Stomach (tissue), 9 donors: ENCODE measurements around the gene JAK1. TPM values are rescaled to one million over a fixed set of nuclear protein-coding genes. Genes with fewer than 3 reads are reported as not detected.

ENCODE experiments used
- DNase-seq, 2 donors: peaks; one replicate each; pipeline versions ENCODE4 v3.0.0 to v3.0.0-alpha.2; 2013 to 2019
- H3K27ac ChIP-seq, 5 donors: fragments of 200-600 bp in 4 of 5; sonication (generic) in 4 of 5; one replicate each; pipeline ENCODE4 v1.5.1; 2013 to 2019; ENCODE audit warnings: mild to moderate bottlenecking in 1 of 5, moderate library complexity in 1 of 5
- H3K27me3 ChIP-seq, 3 donors: fragments of 200-600 bp; sonication (generic); one replicate each; pipeline ENCODE4 v1.5.1; 2017 to 2019; ENCODE audit warnings: mixed run types in 1 of 3
- H3K36me3 ChIP-seq, 4 donors: fragments of 200-600 bp; sonication (generic); 1 replicate in 3 of 4; 2 replicates in 1 of 4; pipeline ENCODE4 v1.5.1; 2016 to 2019
- H3K4me1 ChIP-seq, 4 donors: fragments of 200-600 bp; sonication (generic); one replicate each; pipeline ENCODE4 v1.5.1; 2016 to 2019
- H3K4me3 ChIP-seq, 4 donors: fragments of 200-600 bp; sonication (generic) in 3 of 4; one replicate each; pipeline ENCODE4 v1.5.1; 2016 to 2019; ENCODE audit warnings: mild to moderate bottlenecking in 1 of 4
- H3K9me3 ChIP-seq, 4 donors: fragments of 200-600 bp; sonication (generic); one replicate each; pipeline ENCODE4 v1.5.1; 2016 to 2019
- CTCF ChIP-seq, 7 experiments: fragments of 450-650 bp in 4 of 7; fragments of 200-600 bp in 3 of 7; sonication (generic) in 3 of 7; IDR thresholded peaks; one replicate each; pipeline ENCODE4 v1.5.1; 2016 to 2019; ENCODE audit warnings: antibody characterized with exemption in 7 of 7, control low read depth in 2 of 7, mild to moderate bottlenecking in 1 of 7
- EP300 ChIP-seq: sonication (generic); formaldehyde crosslinking; IDR thresholded peaks from one replicate; pipeline ENCODE4 v1.6.1; 2017; ENCODE audit warnings: antibody characterized with exemption
- POLR2A ChIP-seq, 4 donors: fragments of 450-650 bp; IDR thresholded peaks; one replicate each; pipeline ENCODE4 v1.6.1; 2016; ENCODE audit warnings: antibody characterized with exemption in 4 of 4, control low read depth in 2 of 4, mild to moderate bottlenecking in 1 of 4, moderate library complexity in 1 of 4
- POLR2AphosphoS5 ChIP-seq, 3 donors: sonication (generic); formaldehyde crosslinking; IDR thresholded peaks; one replicate each; pipeline ENCODE4 v1.6.1; 2016; ENCODE audit warnings: antibody characterized with exemption in 3 of 3
- WGBS, 5 donors: extraction: QIAGEN DNeasy Blood & Tissue Kit in 3 of 5; methylation state at CpG; one replicate each; pipeline versions ENCODE4 v1.1.5 to v1.1.7; 2013 to 2018; 5-methylcytosine and 5-hydroxymethylcytosine counted together
- intact Hi-C: fragments of 100-400 bp; cut with DNase I; formaldehyde crosslinking; loops from one replicate; pipeline ENCODE4 v1.15.1; 2023; ENCODE audit warnings: low total_unique reads
- polyA plus RNA-seq, 3 donors: library from polyadenylated mRNA; stranded (reverse); fragments of 200-250 nt; gene quantifications; one replicate each; pipeline ENCODE4 v1.2.3, GENCODE V29; 2013
- total RNA-seq, 5 donors: library from RNA; depleted of rRNA; stranded (reverse); fragments of >200 nt; gene quantifications; one replicate each; pipeline versions ENCODE4 v1.1.0 to v1.2.3, GENCODE V29; 2014 to 2016
- donor health status: healthy with polysubstance abuse.
- donor health status: Bipolar disorder and iron deficiency.
- donor health status: healthy.

Gene JAK1
- total and polyA plus RNA-seq, 8 donors: 21.3 to 149 (median 77.7) TPM

DNA sequence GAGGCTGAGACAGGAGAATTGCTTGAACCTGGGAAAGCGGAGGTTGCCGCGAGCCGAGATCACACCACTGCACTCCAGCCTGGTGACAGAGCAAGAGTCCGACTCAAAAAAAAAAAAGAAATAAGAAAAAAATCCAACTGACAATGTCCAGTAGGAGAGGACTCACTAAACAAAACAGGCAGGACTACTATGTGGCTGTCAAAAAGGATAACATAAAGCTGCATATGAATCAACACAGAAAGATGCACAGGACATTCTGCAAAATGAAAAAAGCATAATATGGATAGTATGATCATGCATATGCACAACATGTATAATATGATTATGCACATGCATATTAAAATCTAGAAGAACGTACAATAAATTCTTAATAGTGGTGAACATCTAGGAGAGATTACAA is 80.7 kb downstream of the JAK1 start:
- whole genome bisulfite sequencing, 5 donors: 93 to 100% (median 97%) methylated on average over 5 to 6 of the region's 6 CpGs
- intact Hi-C loops: no loop called here

DNA sequence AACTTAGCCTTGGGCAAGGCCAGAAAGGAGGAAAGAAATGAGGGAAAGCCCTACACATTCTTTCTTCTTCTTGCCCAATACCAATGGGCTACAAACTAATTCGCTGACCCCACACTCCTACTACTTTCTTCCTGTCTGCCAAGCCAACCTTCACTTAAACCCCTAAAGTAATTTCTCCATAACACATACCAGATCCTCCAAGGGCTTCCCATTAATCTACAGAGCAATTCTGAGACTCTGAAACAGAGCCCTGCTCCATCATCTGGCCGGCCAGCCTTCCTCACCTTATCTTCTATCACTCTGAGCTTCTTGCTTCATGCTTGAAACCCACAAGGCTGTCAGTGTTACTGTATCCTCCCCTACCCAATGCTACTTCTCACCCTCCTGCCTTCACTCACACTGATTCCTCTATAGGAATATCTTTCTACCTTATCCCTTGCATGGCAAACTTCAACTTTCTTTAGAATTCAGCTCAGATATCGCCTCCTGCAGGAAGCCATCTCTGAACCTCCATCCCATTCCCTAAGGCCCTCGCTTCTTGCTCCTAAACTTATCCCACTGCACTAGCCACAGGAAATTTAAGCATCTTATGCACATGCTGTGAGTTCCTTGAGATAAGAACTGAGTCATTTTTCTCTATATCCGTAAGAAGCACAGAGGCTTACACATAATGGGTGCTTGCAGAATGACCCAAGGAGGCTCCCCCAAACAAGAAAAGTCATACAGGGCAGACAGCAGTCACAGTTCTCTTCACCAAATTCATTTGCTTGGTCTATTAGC is 81.9 kb downstream of the JAK1 start:
- no peak overlapping the region for H3K4me3 ChIP-seq
- intact Hi-C loops: no loop called here
- peaks cover 15 to 53% (median 39%) of the 10 kb centered on the region in 4 donors for H3K36me3 ChIP-seq
- H3K9me3 ChIP-seq: no peaks in the 10 kb centered on the region
- DNase-seq: no peak
- TF ChIP-seq CTCF (IDR thresholded peaks at IDR 0.05) (no peak), POLR2AphosphoS5 (IDR thresholded peaks at IDR 0.05) (no peak), POLR2A (IDR thresholded peaks at IDR 0.05) (no peak), EP300 (no peak)
- H3K27ac ChIP-seq: no peak overlapping the region
- H3K4me1 ChIP-seq: peaks cover 0 to 26% (median 6%) of the 10 kb centered on the region in 4 donors
- H3K27me3 ChIP-seq: no peaks in the 10 kb centered on the region
- WGBS, 5 donors: 86 to 90% (median 86%) methylated on average over 5 of the region's 5 CpGs

More for the DNA sequence above, 80.7 kb downstream of the JAK1 start:
- no peaks in the 10 kb centered on the region for H3K9me3 ChIP-seq
- DNase-seq: no peak
- no peak overlapping the region for H3K4me3 ChIP-seq
- H3K27ac ChIP-seq: no peak overlapping the region
- H3K27me3 ChIP-seq: no peaks in the 10 kb centered on the region
- H3K4me1 ChIP-seq: peaks cover 0 to 32% (median 12%) of the 10 kb centered on the region in 4 donors
- peaks cover 15 to 45% (median 35%) of the 10 kb centered on the region in 4 donors for H3K36me3 ChIP-seq
- TF ChIP-seq CTCF (IDR thresholded peaks at IDR 0.05) (no peak), POLR2AphosphoS5 (IDR thresholded peaks at IDR 0.05) (no peak), POLR2A (IDR thresholded peaks at IDR 0.05) (no peak), EP300 (no peak)

DNA sequence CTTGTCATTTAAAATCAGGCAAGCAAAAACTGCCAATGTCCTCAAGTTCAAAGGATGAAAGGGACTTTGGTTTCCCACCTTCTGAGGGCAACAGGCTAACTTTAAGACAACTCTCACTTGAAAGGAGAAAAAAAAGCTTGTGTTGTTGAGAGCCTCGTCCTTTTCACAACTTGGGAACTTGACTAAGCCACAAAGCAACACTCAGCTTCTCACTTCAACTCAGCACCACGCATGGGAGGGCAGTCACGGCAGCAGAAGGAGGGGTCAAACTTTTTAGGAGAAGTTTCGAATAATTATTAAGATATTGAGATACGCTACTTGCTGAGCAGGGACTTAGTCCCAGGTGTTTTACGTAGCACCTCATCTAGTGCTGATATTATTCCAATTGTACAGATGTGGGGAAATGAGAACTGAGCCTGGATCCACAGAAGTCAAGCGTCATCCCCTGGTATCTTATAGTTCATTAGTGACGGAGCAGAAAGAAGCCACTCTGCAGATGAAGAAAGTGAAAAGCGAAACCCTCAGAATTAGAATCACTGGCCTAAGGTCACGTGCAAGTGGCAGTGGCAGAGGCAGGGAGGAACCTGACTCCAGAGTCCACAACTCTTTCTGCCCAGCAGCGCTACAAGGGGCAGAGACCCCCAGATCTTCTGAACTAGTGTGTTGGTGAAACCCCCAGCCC is 83.6 kb downstream of the JAK1 start:
- H3K36me3 ChIP-seq: peaks cover 15 to 70% (median 53%) of the 10 kb centered on the region in 4 donors
- H3K9me3 ChIP-seq: no peaks in the 10 kb centered on the region
- WGBS, 5 donors: 88 to 94% (median 92%) methylated on average over 11 of the region's 11 CpGs
- peaks cover 0 to 11% (median 0%) of the 10 kb centered on the region in 4 donors for H3K4me1 ChIP-seq
- no peak for DNase-seq
- H3K4me3 ChIP-seq: no peak overlapping the region
- TF ChIP-seq POLR2AphosphoS5 (IDR thresholded peaks at IDR 0.05) (no peak), EP300 (no peak), POLR2A (IDR thresholded peaks at IDR 0.05) (no peak), CTCF (IDR thresholded peaks at IDR 0.05) (no peak)
- intact Hi-C loops: no loop called here
- no peaks in the 10 kb centered on the region for H3K27me3 ChIP-seq
- H3K27ac ChIP-seq: no peak overlapping the region

DNA sequence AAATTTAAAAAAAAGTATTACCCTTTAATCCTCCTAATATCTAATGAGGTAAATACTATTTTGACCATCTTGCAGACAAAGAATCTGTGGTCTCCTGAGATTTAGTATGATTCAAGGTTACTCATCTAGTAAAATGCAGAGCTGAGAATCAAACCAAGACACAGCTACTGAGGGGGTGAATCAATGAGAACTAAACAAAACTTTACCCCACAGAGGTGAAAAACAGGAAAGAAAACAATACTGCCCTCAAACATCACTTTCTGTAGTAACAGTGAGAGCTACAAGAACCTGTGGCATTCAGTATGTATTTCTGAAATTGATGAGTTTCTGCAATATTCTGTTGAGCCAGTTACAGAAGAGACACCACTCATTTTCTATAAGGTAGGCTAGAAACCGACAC is 85.1 kb downstream of the JAK1 start:
- 95 to 100% (median 100%) methylated on average over 1 of the region's 1 CpG for WGBS, 5 donors
- Histone ChIP-seq H3K9me3 (no peaks in the 10 kb centered on the region), H3K36me3 (peaks cover 15 to 84% (median 66%) of the 10 kb centered on the region in 4 donors), H3K4me3 (no peak overlapping the region), H3K27ac (no peak overlapping the region), H3K27me3 (no peaks in the 10 kb centered on the region), H3K4me1 (no peaks in the 10 kb centered on the region)
- DNase-seq: no peak
- no peak for TF ChIP-seq POLR2AphosphoS5 (IDR thresholded peaks at IDR 0.05)
- no peak for TF ChIP-seq EP300
- no peak for TF ChIP-seq CTCF (IDR thresholded peaks at IDR 0.05)
- TF ChIP-seq POLR2A (IDR thresholded peaks at IDR 0.05): no peak
- intact Hi-C loops: no loop called here
